GM12865 (cell line): ENCODE measurements around the gene PTGFR.

Experiments
- DNase-seq: peaks from one replicate; pipeline ENCODE4 v3.0.0; 2010; ENCODE audit warnings: low read depth
- H3K4me3 ChIP-seq: 2 replicates; pipeline ENCODE4 v1.5.1; 2011; ENCODE audit warnings: mild to moderate bottlenecking, low read depth, low read length, control low read depth
- TF ChIP-seq, protein P1 (sequence below): IDR thresholded peaks from 2 replicates; pipeline ENCODE4 v1.5.1; 2011; ENCODE audit warnings: low read length, control low read depth, low read depth, inconsistent platforms; ENCODE audit not compliant: insufficient read depth; ENCODE audit errors: missing control alignments

The PTGFR gene

DNA sequence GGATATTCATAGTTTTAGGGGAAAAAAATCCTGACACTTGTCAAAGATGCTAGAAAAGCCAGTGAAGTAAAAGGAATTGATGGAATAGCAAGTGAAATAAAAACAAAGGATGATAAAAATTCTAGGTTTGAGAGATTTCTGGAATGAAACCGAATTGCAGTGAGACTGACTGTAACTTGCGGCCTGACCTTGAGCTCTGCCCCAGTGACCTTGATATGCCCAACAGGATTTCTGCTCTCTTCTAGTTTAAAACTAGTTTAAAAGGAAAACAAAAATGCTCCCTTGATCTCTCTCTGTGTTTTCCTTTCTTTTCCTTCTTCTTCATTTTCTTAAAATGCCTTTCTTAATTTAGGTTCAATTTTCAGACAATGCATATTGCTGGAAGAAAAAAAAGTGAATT is 74.6 kb downstream of the PTGFR start:
- no peak for DNase-seq
- TF ChIP-seq, protein P1, sequence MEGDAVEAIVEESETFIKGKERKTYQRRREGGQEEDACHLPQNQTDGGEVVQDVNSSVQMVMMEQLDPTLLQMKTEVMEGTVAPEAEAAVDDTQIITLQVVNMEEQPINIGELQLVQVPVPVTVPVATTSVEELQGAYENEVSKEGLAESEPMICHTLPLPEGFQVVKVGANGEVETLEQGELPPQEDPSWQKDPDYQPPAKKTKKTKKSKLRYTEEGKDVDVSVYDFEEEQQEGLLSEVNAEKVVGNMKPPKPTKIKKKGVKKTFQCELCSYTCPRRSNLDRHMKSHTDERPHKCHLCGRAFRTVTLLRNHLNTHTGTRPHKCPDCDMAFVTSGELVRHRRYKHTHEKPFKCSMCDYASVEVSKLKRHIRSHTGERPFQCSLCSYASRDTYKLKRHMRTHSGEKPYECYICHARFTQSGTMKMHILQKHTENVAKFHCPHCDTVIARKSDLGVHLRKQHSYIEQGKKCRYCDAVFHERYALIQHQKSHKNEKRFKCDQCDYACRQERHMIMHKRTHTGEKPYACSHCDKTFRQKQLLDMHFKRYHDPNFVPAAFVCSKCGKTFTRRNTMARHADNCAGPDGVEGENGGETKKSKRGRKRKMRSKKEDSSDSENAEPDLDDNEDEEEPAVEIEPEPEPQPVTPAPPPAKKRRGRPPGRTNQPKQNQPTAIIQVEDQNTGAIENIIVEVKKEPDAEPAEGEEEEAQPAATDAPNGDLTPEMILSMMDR, result no peak
- no peak overlapping the region for H3K4me3 ChIP-seq

DNA sequence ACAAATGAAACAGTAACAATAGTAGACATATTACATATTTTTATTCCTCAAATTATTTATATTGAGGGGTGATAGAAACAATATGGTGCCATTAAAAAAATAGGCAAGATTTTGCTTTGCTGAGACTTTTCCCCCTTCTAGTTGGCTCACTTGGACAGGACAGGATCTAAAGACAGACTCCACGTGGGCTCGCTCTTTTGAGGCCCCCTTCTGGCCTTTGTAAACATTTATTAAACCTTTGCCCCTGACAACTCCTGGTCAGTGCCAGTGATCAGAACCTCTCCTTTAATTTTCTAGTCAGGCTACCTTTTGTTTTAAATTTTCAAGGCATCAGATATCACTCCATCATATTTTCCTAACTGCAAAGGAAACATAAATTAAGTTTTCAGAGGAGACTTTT is 79.8 kb downstream of the PTGFR start:
- H3K4me3 ChIP-seq, result no peak overlapping the region
- DNase-seq, result peak; percentile 14
- TF ChIP-seq, protein P1, result peak; percentile 4

DNA sequence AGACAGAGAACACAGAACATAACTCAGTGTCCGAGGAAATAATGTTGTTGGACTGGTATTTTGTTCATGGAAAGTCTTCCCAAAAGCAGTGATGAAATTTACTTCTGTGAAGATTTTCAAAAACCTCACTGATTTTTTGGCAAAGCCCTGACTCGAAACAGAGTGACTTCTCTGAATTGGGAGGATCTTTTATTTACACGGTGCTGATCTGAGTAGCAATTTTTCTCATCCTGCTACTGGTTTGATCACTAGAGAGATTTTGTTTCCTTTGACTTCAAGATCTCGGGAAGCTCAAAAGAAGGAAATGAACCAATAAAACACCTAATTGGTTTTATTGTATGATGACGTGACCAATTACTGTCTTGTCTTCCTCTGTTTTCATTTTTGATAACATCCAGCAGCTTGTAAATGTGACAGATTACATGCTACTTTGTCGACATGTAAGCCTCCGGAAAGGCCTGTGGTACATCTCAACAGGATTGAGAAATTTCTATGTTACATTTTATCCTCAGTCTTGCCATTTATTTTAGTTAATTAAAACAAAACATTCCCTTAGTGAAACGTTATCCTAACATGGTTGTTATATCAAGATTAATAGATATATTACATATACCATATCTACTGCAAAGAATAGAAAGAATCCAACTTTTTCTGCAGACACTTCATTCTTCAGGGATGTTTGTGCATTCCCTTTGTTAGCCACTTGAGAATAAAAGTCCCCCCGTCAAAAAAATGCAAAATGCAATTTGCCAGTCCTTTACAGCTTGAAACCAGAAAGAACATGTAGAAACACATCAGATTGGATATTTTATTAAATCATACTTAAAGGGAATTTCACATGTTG is 86.7 kb downstream of the PTGFR start:
- TF ChIP-seq, protein P1, result no peak
- no peak for DNase-seq
- no peak overlapping the region for H3K4me3 ChIP-seq

DNA sequence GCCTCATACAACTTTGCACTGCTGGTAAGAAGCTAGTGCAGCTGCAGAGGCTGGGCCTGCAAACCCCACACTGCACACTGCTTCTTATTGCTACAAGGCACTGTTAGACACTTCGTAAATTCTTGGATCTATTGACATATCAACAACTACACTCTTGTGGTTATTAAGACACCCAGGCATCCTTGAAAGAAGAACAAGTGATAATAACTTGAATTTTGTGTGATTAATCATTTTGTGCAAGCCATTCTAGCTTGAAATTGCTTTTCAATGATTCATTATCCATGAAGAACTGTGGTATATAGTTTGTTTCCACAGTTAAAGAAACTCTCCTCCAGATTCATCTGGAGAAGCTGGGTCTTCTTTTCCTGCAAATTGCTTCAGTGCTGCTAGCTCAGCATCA is 95.8 kb downstream of the PTGFR start:
- DNase-seq, result no peak
- no peak overlapping the region for H3K4me3 ChIP-seq
- TF ChIP-seq, protein P1, result no peak

DNA sequence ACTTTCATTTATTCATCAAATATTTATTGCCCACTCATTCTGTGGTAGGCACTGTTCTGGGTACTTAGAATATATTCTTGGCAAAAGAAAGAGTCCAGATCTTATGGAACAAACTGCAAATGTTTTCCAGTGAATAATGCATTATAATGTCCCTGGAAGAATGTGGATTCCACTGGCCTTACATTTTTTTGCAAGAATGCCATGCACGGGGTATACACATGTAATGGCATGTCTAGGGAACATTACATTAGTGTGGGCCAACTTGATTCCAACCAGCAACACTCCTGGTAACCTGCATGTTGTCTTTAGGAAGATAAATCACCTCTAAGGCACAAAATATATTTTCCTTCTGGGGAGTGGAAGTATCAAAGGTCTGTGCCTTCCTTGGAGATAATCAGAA is 96.4 kb downstream of the PTGFR start:
- no peak overlapping the region for H3K4me3 ChIP-seq
- DNase-seq, result no peak
- TF ChIP-seq, protein P1, result no peak
